CD4-positive, alpha-beta T cell treated with Interleukin-17A for 1 hour (primary cell): ENCODE data around the gene MOSPD3.

Experiments used
- DNase-seq: peaks from one replicate; pipeline ENCODE4 v3.0.0-alpha.2; 2020

MOSPD3 gene

DNA sequence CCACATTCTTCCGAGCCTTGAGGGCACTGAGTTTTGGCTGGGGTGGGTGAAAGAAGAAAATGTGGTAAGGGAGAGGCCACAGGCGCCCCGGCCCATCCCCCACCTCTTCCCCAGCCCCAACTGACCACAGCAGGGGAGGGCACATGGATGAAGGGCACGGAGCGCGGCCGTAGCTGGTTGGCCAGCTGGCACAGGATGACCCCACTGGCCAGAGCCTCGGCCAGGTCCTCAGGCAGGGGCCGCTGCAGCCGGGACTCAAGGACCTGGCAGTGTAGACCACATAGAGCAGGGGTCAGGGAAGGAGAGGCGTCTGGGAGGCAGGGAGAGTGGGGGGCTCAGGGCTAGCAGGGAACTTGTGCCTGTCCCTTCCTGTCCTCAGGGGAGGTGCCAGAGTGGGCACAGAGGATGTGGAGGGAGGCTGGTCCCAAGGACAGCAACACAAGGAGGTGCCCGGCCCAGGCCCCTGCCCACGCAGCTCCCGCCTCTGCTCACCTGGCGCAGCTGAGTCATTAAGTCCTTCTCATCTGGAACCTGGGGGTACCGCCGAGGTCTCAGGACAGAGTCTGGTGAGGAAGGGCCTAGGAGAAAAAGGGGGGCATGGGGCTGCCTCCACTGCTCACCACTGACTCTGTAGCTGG is 36.5 kb upstream of the MOSPD3 start:
- no peak for DNase-seq

DNA sequence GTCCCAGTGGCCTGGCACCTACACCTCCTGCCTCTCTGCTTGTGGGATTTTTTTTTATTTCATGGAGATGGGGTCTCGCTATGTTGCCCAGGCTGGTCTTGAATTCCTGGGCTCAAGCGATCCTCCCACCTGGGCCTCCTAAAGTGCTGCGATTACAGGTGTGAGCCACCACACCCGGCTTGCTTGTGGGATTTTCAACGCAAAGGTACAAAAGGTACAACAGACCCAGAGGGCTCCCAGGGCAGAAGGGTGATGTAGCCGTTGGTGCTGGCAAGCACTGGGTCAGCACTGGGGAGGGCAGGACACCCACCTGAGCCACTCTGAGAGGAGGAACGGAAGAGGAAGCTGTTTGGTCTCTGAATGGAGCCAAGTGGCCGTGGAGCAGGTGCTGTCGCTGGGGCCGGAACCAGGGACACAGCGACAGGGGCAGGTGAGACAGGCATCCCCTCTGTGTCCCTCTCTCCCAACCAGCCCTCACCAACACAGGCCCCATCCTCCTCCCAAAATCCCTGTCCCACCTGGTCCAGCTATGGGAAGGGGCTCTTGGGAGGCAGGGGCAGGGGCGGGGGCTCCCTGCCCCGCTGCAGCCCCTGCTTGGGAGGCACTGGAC is 35.9 kb upstream of the MOSPD3 start:
- DNase-seq, result no peak

DNA sequence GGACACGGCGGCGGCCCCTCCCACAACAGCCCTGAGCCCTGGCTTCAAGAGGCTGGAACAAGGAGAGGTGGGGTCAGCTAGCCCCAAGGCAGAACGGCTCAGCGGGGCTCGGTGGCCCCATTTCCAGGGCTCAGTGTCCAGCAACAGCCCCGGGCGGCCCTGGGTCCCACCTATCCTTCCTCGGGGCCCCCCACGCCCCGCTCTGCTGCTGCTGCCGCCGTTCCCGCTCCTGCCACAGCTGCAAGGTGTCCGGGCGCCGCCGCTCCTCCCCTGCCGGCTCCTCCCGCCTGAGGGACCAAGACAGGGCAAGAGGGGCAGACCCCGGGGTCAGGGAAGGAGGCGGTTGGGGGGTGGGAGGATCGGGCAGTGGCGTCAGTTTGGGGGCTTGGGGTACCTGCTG is 35.2 kb upstream of the MOSPD3 start:
- no peak for DNase-seq

DNA sequence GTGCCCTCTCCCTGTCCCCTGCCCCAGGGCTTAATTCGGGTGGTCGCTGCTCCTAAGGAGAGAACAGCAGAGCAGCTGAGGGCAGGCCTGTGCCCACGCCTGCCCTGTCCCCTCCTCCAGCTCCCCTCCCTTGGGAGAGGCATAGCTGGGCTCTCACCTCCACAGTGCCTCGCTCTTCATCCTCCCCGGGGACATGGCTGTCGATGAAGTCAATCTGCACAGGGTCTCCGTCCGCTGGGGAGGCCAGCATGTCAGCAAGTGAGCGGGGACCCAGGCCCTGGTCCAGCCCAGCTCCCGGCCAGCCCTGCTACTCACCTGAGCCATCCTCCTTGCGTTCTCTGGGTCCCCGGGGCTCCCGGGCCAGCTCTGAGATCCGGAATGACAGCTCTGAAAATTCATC is 34.8 kb upstream of the MOSPD3 start:
- no peak for DNase-seq

DNA sequence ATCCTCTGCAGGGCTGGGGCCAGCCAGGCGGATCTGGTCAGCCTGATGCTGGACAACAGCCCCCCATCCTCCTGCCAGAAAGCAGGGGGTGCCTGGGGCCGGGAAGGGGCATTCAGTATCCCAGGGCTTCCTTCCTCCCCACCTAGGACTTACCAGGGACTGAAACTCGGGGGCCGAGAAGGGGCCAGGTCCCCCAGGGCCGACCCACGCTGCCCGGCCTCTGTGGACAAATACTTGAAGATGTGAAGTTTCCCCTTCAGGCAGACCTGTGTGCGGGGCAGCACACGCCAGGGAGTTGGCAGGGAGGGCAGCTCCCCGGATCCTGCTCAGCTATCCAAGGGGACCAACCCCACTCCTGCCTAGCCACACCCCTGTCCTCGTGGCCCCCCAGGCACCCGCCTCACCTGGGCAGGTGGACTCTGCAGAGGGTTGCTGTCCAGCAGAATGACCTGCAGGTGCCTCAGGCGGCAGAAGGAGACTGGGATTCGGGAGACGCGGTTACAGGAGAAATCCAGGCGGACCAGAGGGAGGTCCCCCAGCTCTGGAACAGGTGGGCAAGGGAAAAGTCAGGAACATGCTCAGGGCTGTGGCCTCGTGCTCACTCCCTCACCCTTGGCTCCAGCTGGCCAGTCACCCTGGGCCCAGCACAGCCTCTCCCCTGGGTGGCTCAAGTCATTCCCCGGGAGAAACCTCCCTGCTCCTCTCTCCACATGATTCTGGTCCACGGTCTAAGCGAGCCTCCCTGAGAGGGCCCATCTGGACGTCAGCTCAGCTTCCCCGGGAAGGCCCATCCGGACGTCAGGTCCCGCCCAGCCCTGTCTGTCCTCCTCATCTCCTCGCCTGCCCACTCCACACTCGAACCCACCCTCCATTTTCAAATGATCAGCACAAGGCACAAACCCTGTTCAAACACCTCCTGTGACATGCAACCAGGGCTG is 33.8 kb upstream of the MOSPD3 start:
- DNase-seq, result no peak

DNA sequence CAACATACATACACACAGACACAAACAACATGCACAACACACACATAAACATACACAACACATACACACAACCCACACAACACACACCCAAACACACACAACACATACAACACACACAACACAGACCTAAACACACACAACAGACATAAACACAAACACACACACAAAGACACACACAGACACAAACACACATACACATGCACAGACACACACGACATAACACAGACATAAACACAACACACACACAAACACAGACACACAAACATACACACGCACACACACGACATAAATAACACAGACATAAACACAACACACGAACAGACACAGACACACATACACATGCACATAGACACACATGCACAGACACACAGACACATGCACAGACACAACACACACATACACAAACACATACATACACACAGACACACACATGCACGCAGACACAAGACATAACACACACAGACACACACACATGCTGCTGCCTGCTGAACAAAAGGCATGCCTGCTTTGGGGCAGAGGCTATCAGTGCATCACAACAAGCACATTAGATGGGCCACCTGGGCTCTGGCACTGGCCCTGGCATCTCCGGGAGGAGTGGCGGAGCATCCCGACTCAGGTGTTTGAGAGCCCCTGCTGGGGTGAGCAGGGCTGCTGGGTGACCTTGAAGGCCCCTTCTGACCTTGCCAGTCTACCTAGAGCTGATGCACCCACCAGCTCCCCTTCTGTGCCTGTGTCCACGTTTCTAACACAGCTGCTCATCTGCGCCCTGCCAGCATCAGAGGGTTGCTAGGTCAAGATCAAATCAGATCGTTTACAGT is 31.7 kb upstream of the MOSPD3 start:
- DNase-seq, result no peak

DNA sequence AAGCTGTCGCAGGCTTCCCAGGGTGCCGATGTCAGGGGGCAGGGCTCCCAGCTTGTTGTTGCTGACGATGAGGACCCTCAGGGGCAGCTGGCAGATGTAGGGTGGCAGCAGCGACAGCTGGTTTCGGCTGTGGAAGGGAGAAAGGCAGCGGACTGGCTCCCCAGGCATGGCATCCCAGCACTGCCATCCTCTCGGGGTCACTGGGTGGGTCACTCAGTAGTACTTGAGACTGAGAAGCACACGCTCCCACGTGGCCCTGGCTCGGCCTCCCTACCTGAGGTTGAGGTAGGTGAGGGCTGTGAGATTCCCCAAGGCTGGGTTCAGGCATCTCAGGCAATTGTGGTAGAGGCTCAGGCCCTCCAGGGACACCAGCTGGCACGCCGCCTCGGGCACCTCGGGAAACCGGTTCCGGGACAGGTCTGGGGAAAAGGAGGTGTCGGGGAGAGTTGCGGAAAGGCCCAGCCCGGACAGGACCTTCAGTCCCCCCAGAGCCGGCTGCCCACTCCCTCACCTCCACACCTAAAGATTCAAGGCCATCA is 30.2 kb upstream of the MOSPD3 start:
- no peak for DNase-seq

DNA sequence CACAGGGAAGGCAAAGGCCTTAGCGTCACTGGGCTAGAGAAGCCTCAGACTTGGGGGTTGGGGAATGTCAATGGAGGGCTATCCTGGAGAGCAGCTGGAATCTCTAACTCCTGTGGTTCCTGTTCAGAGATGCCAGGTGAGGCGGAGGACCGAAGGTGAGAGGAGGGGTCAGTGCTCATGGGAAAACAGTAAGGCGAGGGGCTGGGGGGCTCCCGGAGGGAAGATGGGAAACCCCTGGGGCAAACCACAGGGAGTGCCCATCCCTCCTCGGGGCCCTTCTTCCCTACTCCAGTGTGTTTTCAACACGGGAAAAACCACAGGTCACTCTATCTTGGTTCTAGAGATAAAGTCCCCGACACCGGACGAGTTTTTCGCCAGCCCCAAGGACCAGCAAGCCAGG is 29.7 kb upstream of the MOSPD3 start:
- no peak for DNase-seq

DNA sequence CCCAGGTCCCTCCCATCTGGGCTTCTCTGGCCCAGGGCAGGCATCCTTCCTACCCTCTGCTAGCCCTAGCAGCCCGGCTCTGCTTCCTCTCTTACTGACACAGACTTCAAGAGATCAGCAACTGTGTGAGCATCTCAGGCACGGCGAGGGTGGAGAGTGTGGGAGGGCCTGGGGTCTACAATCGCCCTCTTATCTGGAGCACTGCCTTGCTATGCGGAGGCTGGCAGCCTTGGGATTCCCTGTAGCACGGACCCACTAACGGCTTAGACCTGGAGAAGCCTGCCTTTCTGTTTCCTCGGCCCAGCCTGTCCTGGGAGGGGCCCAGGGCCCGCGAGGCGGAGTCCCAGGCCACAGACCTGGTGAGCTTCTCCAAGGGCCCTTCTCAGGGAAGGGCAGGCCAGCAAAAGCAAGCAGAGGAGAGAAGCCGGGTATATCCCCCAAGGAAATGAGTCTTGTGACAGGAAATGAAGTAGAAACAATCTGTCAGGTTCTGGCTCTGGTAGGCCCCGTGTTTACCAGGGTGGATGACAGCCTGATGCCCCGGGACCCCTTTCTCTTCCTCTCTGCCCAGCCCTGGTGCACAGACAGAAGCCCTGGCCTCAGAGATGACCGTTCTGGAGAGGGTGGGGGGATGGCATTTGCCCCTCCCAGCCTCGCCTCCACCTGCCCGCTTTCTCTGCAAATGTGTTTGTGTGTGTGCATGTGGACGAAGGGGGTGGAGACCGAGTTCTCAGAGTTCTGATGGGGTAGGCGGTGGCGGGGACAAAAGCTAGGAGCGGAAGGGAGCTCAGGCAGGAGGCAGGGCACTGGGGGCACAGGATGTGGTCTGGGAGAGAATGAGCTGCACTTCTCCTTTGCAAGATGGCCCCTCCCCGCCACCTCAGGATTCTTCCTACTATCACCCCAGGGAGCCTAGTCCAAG is 28.9 kb upstream of the MOSPD3 start:
- peak; percentile 71 for DNase-seq

DNA sequence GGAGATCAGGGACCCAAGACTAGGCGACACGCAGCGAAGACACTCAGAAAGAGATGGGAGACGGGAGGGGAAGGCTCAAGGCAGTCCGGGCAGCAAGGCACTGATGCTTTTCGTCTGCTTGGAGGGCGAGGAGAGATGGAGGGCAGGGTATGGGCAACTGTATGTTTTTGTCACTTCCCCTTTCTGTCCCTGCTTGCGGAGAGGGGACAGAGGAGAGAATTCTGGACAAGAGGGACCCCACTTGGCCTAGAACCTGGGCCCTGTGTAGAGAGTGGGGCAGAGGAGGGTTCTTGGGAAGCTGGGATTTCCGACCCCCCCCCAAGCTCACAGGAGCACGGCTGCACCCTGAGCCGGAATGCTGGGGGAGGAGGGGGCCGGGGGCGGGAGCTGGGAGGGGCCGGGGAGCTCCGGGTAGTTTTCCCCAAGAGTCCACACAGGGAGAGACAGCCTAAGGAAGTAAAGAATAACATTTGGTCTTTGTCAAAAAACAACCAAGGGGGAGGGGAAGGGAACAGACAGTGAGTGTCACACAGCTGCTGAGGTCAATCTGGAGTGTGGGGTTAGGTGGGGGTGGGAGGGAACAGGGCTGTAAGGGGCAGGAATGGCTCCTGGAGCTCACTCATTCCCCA is 28.2 kb upstream of the MOSPD3 start:
- no peak for DNase-seq

DNA sequence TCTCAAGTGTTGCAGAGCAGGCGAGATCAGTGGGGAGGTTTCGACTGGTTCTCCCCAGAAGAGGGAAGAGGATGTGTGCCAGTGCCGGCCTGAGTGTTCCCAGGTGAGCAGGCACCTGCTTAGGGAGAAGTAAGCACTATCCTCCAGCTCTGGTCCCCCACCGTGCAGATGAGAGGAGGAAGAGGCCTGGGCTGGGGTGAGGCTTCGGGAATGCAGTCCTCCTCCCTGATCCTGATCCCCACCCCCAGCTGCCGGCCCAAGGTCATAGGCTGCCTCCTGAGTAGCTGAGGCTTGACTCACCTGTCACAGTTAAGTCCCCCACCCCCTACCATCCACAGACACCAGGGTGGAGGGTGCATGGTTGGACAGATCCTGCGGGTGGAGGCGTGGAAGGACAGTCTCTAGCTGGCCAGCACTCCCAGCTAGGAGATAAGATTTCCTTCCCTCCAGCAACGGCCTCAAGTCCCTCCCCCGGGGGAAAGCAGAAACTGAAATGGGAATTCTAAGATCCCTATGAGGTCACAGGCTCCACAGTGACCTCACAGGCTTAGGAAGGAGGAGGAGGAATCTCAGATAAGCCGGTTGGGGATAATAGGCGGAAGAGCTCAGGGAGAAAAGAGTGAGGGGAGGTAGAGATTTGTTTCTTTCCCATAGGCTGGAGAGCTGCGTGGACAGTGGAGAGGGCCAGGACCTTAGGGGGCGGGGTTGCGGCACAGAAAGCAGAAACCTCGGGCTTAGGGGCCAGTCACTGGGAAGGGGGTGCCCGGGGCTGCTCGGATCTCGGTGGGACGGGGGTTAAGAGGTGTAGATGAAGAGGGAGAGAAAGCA is 27.4 kb upstream of the MOSPD3 start:
- DNase-seq, result no peak

DNA sequence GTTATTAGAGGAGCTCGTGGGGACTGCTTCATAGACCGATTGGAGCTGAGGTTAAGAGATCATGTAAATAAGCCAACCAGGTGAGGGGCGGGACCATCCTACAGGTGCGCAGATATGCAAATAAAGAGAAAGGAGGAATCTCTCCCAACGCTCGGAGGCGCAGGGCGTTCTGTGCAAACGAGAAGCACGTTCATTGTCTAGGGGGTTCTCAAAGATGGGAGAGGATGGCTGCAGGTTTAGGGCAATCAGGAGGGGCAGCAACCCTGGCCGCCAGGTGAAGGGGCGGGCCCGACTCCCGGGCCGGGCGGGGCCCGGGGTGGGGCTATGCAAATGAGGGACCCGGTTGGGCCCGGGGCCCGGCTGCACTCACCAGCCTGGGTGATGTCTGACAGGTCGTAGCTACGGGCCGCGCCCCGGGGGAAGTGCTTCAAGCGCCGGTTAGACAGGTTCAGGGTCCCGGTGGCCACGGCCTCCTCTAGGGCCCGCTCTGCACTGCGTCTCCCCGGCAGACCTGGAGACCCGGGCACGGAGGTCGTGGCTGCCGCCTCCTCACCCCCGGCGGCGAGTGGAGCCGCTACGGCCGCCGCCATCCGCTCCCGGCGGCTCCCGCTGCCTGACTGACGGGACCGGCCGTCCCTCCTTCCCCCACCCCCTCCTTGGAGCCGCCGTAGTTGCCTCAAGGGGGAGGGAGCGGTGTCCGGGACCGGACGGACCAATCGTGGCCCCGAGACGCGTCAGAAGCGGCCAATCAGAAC is 26.7 kb upstream of the MOSPD3 start, which contains the start of gene LRCH4:
Gene LRCH4, minus strand, starts transcription at position 619 of the 755 bp plus-strand sequence. Its CDS starts 29 bp downstream, at position 590.
- DNase-seq, result peak; percentile 65

DNA sequence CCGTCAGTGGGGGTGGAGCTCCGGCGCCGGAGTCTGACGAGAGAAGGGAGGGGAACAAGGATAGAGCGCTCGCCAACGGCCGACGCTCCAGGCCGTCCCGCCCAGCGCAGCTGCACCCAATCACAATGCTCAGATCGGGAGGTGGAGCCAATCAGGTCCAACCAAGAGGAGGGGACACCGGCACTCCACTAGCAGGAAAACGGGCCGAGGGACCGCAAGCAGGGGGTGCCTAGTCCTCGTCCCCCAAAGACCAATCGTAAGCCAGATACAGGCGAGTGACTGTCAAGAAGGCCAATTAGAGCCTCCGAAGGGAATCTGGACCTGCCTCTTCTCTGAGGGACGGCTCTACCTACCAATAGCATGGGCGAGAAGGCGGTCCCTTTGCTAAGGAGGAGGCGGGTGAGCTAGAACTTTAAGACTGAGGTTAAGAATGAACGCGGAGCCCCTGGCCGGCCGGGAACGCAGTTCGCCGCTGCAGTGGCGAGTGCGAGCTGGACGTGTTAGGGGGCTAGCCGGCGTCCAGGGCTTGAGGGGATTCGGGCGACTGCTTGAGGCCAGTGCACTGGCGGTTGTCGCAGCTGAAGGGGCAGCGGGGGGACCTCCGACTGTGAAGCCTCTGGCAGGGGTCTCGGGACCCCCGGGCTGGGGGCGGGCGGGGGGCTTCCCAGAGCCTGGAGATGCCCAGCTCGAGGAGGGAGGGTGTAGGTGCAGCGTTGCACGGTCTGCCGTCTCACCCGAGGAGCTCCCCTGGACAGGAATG is 25.9 kb upstream of the MOSPD3 start, which contains the start of gene FBXO24:
Gene FBXO24, plus strand, starts transcription at position 63 of the 760 bp plus-strand sequence. Its CDS starts 298 bp downstream, at position 361.
- DNase-seq, result peak; percentile 100

DNA sequence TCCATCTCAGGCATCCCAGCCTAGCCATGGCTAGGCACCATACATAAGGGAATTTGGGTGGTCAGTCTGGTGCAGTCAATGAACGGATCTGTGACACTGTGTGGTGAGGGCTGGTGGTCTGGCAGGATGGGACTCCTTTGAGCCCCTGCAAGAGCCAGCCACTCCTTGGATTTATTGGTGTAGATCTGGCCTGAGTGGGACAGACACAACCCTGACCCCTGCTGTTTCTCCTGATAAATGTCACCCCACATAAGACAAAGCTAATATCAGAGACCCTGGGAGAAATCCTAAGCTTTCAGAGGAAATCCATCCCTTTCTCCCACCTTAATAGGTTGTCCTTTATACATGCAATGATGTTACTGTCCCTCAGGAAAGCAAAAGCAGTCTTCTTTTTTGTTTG is 23.9 kb upstream of the MOSPD3 start:
- DNase-seq, result no peak

DNA sequence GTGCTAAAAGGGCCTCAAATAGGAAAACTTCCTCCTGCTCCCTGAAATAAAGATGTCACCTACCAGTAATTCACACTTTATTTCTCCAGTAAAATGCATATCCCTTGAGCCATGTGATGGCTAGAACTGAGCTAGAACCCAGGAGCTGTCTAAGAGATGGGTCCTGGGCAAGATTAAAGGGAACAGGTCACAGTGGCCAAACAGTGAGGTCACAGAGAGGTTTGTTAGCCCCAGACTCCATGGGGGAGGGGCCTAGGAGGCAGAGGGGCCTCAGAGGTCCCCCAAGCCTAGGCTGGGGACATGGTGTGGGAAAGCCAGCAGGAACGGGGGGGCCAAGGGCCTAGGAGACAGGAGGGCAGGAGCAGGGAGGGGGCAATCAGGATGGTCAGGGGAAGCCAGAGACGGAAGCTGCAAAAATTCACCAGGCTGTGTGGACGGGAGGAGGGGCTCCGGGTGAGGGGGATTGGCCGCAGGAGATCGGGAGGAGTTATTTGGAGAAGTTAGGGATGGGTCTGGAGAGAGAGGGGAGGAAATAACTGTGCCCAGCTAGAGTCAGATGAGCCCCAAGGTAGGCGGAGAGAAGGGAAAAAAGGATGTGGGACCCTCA is 22.9 kb upstream of the MOSPD3 start:
- no peak for DNase-seq

DNA sequence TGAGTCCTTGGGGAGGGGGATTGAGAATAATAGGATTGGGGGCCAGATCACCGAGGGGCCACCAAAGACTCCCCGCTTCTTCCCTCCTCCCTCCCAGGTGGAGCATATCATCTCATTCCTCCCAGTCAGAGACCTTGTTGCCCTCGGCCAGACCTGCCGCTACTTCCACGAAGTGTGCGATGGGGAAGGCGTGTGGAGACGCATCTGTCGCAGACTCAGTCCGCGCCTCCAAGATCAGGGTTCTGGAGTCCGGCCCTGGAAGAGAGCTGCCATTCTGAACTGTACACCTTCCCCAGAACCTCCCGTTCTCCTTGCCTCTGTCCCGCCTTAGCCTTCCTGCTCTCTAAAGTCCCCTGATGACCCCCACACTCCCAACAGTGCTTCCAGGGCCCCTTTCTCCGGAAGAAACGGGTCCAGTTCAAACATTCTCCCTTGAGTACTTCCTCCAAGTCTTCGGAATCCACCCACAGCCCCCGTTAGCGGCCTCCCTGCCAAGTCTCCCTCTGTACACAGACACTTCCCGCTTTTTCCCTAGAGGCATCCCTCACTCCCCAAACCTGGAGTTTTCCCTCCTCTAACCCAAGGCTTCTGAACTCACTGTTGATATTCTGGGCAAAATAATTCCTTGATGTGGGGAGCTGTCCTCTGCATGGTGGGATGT is 22.1 kb upstream of the MOSPD3 start:
- no peak for DNase-seq

DNA sequence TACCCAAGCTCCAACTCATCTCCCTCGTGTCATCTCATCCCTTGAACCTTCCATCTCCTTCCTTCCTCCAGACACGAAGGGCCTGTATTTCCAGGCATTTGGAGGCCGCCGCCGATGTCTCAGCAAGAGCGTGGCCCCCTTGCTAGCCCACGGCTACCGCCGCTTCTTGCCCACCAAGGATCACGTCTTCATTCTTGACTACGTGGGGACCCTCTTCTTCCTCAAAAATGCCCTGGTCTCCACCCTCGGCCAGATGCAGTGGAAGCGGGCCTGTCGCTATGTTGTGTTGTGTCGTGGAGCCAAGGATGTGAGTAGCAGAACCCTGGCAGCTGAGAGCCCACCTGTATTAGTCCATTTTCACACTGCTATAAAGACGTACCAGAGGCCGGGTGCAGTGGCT is 20.7 kb upstream of the MOSPD3 start:
- DNase-seq, result no peak
